CD4-positive, alpha-beta memory T cell (primary cell): ENCODE measurements around the gene KMT5B. TPM values are rescaled to one million over a fixed set of nuclear protein-coding genes. Genes with fewer than 3 reads are reported as not detected.
A peak's percentile ranks its signal among the peaks of the same experiment; 100 is the strongest.

Experiments used
- CTCF ChIA-PET: fragments of 350-600 bp; sonication (Branson Sonifier 250); formaldehyde crosslinking; loops from one replicate; lab custom pipeline; 2021; ENCODE audit warnings: inconsistent platforms; ENCODE audit not compliant: partially characterized antibody; lab: Charles Lee
- POLR2A ChIA-PET: fragments of 350-600 bp; sonication (Branson Sonifier 250); formaldehyde crosslinking; loops from one replicate; lab custom pipeline; 2021; ENCODE audit not compliant: partially characterized antibody; lab: Charles Lee
- DNase-seq, 5 donors: peaks; one replicate each; pipeline versions ENCODE4 v3.0.0 to v3.0.0-alpha.2; 2020 to 2022; ENCODE audit warnings: mixed read lengths in 1 of 5
- H3K27ac ChIP-seq: one replicate; pipeline ENCODE4 v1.7.0; 2013; ENCODE audit warnings: low read depth, low read length
- H3K27me3 ChIP-seq: 2 replicates; pipeline ENCODE4 v1.7.0; 2013; ENCODE audit warnings: mild to moderate bottlenecking, low read length, moderate library complexity; ENCODE audit not compliant: insufficient read depth
- H3K36me3 ChIP-seq: 2 replicates; pipeline ENCODE4 v1.7.0; 2013; ENCODE audit warnings: mild to moderate bottlenecking, low read length, moderate library complexity; ENCODE audit not compliant: insufficient read depth
- H3K4me1 ChIP-seq: 2 replicates; pipeline ENCODE4 v1.7.0; 2013; ENCODE audit warnings: mild to moderate bottlenecking, low read length, moderate library complexity; ENCODE audit not compliant: insufficient read depth
- H3K4me3 ChIP-seq, 2 donors: one replicate each; pipeline ENCODE4 v1.7.0; 2013; ENCODE audit warnings: low read length in 2 of 2, mild to moderate bottlenecking in 1 of 2
- H3K9me3 ChIP-seq, 2 donors: one replicate each; pipeline ENCODE4 v1.7.0; 2013; ENCODE audit warnings: low read length in 2 of 2, control low read depth in 1 of 2; ENCODE audit not compliant: control insufficient read depth in 1 of 2
- H3K27ac Mint-ChIP-seq, 7 donors: one replicate each; pipeline ENCODE4 v1.8.0; 2020 to 2021; ENCODE audit warnings: mixed read lengths in 7 of 7, mild to moderate bottlenecking in 6 of 7, inconsistent platforms in 3 of 7, moderate library complexity in 3 of 7
- H3K27me3 Mint-ChIP-seq, 2 donors: one replicate each; pipeline ENCODE4 v1.8.0; 2020 to 2021; ENCODE audit warnings: mixed read lengths in 2 of 2
- H3K36me3 Mint-ChIP-seq, 2 donors: one replicate each; pipeline ENCODE4 v1.8.0; 2020 to 2021; ENCODE audit warnings: mixed read lengths in 2 of 2, inconsistent platforms in 1 of 2, mild to moderate bottlenecking in 1 of 2
- H3K4me1 Mint-ChIP-seq, 4 donors: one replicate each; pipeline ENCODE4 v1.8.0; 2020 to 2021; ENCODE audit warnings: mixed read lengths in 4 of 4, mild to moderate bottlenecking in 1 of 4
- H3K4me3 Mint-ChIP-seq, 8 donors: one replicate each; pipeline ENCODE4 v1.8.0; 2020 to 2021; ENCODE audit warnings: mixed read lengths in 8 of 8, mild to moderate bottlenecking in 7 of 8, moderate library complexity in 6 of 8, inconsistent platforms in 3 of 8
- H3K9me3 Mint-ChIP-seq, 8 donors: one replicate each; pipeline ENCODE4 v1.8.0; 2020 to 2021; ENCODE audit warnings: mixed read lengths in 8 of 8, mild to moderate bottlenecking in 5 of 8, inconsistent platforms in 3 of 8, moderate library complexity in 1 of 8
- intact Hi-C: fragments of 100-400 bp; cut with micrococcal nuclease; formaldehyde crosslinking; loops from one replicate; pipeline ENCODE4 v1.15.1; 2023
- polyA plus RNA-seq, 2 donors: library from polyadenylated mRNA; unstranded; fragments of 300-500 nt; fragmentation: Illumina TruSeq; gene quantifications; one replicate each; pipeline ENCODE4 v1.2.3, GENCODE V29; 2021
- total RNA-seq, 2 experiments: library from RNA; stranded (reverse); gene quantifications; one replicate each; pipeline ENCODE4 v1.2.3, GENCODE V29; 2021

KMT5B gene
- total RNA-seq (10 to 100 TPM; 60.5 to 61.7 TPM), polyA plus RNA-seq (10 to 100 TPM; 27.9 to 45.6 TPM)

DNA sequence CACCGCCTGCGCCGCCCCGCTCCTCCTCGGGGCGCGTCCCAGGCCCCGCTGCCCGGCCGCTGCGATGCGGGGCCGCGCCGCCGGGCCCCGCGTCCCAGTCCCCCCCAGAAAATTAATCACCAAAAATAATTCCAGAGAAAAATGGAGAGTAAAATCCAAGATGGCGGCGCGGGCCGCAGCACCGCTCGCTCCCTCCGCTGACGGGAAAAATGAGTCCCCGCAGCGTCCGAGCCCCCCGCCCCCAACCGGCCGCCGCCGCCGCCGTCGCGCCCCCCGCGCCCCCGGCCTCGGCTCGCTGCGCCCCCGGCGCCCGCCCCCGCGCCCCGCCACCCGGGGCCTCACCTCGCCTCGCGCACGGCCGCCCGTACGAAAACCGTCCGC, at the start of gene KMT5B:
Gene KMT5B, minus strand, starts transcription at position 162 of the 381 bp plus-strand sequence. CDS start 23,220 bp downstream, outside the sequence.
- Mint-ChIP-seq H3K4me1 (peaks cover 35 to 57% (median 45%) of the 10 kb centered on the region in 4 donors), H3K27me3 (peaks cover 6 to 13% of the 10 kb centered on the region in 2 donors), H3K36me3 (peaks cover 0 to 16% of the 10 kb centered on the region in 2 donors), H3K4me3 (peak within 1 kb of the TSS; percentile 93 to 99 (median 96)), H3K27ac (peak within 1 kb of the TSS; percentile 93 to 98 (median 97)), H3K9me3 (peaks cover 0 to 13% (median 0%) of the 10 kb centered on the region in 8 donors)
- DNase-seq = peak in 1 of 5 donors; percentile 53
- no peaks in the 10 kb centered on the region for H3K36me3 ChIP-seq
- no peaks in the 10 kb centered on the region for H3K9me3 ChIP-seq
- peak within 1 kb of the TSS; percentile 73 for H3K27ac ChIP-seq
- no peaks in the 10 kb centered on the region for H3K27me3 ChIP-seq
- intact Hi-C loops = loop anchor here (2.0 to 5.0 kb wide), 3 partner anchors 60 to 249 kb away; partner anchors contain the start of genes PPP6R3 and UNC93B1
- peaks cover 54% of the 10 kb centered on the region for H3K4me1 ChIP-seq
- H3K4me3 ChIP-seq = peak within 1 kb of the TSS; percentile 79 to 92
- ChIA-PET CTCF (no interaction called here), POLR2A (interaction anchor here (1.2 kb wide), 1 partner anchor 14 kb away, joined by 3 read pairs; no protein-coding TSS in a partner anchor)

DNA sequence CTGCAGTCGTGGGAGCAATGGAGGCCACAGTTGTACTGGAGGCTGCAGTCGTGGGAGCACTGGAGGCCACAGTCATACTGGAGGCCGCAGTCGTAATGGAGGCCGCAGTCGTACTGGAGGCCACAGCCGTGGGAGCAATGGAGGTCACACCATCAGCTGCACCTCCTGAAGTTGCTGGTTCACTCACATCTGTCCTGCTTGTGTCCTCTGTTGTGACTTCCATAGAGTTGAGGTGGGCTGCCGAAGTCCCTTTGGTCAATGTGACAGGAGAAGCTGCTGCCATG, 49.4 kb upstream of the KMT5B start:
- Histone ChIP-seq H3K9me3 (no peaks in the 10 kb centered on the region), H3K4me3 (no peak overlapping the region), H3K4me1 (peaks cover 5% of the 10 kb centered on the region), H3K36me3 (peaks cover 13% of the 10 kb centered on the region), H3K27ac (no peak overlapping the region), H3K27me3 (no peaks in the 10 kb centered on the region)
- POLR2A ChIA-PET = no interaction called here
- no peak for DNase-seq
- Mint-ChIP-seq H3K4me1 (peaks cover 2 to 9% (median 3%) of the 10 kb centered on the region in 4 donors), H3K9me3 (no peaks in the 10 kb centered on the region), H3K36me3 (peaks cover 26 to 43% of the 10 kb centered on the region in 2 donors), H3K27ac (peak overlapping the region in 1 of 7 donors; percentile 30), H3K27me3 (no peaks in the 10 kb centered on the region), H3K4me3 (no peak overlapping the region)
- intact Hi-C loops = no loop called here
- CTCF ChIA-PET = no interaction called here

DNA sequence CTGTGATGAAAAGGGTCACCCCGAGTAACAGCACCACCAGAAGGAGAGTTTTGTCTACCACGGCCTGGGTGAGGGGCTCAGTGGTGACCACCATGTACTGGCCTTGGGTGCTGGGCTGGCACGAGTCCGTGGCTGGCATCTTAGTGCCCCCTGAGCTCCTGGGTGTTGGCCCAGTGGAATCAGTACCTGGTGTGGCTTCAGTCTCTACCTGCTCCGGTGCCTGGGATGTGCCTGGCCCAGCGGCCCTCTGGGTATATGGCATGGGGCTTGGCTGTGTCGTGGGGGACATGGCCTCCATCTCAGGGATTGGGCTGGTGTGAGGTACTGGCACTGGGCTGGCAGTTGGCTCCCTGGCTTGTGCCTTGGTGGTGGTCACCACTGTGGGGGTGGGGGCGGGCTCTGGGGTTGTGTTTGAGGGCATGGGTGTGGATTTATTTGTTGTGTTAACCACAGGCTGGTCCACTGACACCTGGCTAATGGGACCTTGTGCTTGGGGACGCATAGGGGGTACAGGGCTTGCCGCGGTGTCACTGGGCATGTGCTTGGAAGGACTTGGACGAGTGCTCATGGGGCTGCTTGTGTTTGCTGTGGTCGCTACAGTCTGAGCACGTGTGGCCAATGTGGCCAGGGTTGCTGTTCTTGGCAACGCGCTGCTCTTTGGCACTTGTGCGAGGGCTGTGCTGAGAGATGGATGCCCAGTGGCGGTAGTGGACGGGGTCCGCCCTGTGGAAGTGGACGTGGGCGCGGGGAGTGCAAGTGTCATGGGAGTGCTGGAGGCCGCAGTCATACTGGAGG, 48.9 kb upstream of the KMT5B start:
- intact Hi-C loops = no loop called here
- H3K4me1 Mint-ChIP-seq = peaks cover 2 to 12% (median 5%) of the 10 kb centered on the region in 4 donors
- peaks cover 7% of the 10 kb centered on the region for H3K4me1 ChIP-seq
- no peaks in the 10 kb centered on the region for H3K27me3 Mint-ChIP-seq
- no peak overlapping the region for H3K4me3 Mint-ChIP-seq
- peaks cover 26 to 39% of the 10 kb centered on the region in 2 donors for H3K36me3 Mint-ChIP-seq
- DNase-seq = no peak
- peak overlapping the region in 3 of 7 donors; percentile 30 to 65 (median 62) for H3K27ac Mint-ChIP-seq
- peaks cover 12% of the 10 kb centered on the region for H3K36me3 ChIP-seq
- POLR2A ChIA-PET = no interaction called here
- H3K27ac ChIP-seq = no peak overlapping the region
- H3K4me3 ChIP-seq = no peak overlapping the region
- CTCF ChIA-PET = interaction anchor here (11.4 kb wide), 1 partner anchor 36 kb away, joined by 273 read pairs; no protein-coding TSS in a partner anchor
- H3K9me3 Mint-ChIP-seq = no peaks in the 10 kb centered on the region
- no peaks in the 10 kb centered on the region for H3K27me3 ChIP-seq
- H3K9me3 ChIP-seq = no peaks in the 10 kb centered on the region

DNA sequence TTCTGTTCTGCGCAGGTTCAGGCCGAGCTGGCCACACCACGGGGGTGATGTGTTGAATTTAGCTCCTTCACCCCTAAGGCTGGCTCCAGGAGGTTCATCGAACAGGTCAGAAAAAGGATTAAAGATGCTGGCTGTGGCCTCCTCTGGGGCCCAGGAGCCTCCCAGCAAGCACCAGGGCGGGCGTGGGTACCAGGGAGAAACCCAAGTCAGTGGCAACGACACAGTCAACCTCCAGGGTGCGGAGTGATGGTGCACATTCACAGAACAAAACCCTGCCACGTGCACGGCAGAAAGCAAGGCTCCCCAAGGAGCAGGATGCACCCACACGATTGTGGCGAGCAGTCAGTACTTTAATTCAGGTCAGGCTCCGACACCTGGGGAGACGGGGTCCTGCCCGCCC, 47.9 kb upstream of the KMT5B start:
- Mint-ChIP-seq H3K27ac (no peak overlapping the region), H3K9me3 (no peaks in the 10 kb centered on the region), H3K36me3 (peaks cover 26 to 33% of the 10 kb centered on the region in 2 donors), H3K4me1 (peaks cover 2 to 12% (median 5%) of the 10 kb centered on the region in 4 donors), H3K4me3 (no peak overlapping the region), H3K27me3 (no peaks in the 10 kb centered on the region)
- H3K27me3 ChIP-seq = no peaks in the 10 kb centered on the region
- no peak overlapping the region for H3K4me3 ChIP-seq
- no peak overlapping the region for H3K27ac ChIP-seq
- no peak for DNase-seq
- intact Hi-C loops = no loop called here
- CTCF ChIA-PET = interaction anchor here (11.4 kb wide), 1 partner anchor 37 kb away, joined by 273 read pairs; no protein-coding TSS in a partner anchor
- POLR2A ChIA-PET = interaction anchor here (0.7 kb wide), 1 partner anchor 38 kb away, joined by 3 read pairs; no protein-coding TSS in a partner anchor
- H3K9me3 ChIP-seq = no peaks in the 10 kb centered on the region
- peaks cover 7% of the 10 kb centered on the region for H3K4me1 ChIP-seq
- H3K36me3 ChIP-seq = peaks cover 3% of the 10 kb centered on the region

DNA sequence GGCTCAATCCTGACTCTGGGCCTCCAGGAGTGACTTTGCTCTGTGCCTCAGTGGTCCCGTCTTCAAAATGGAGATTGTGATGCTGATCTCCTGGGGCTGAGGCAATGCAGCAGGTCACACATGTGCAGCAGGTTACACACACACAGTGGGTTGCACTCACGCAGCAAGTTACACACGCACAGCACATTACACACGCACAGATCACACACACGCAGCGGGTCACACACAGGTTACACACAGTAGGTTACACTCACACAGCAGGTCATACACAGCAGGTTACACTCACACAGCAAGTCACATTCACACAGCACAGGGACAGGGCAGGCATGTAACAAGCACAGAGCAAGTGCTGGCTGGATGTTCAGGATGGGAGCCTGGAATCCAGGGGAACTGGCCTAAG, 47.4 kb upstream of the KMT5B start:
- H3K9me3 Mint-ChIP-seq = no peaks in the 10 kb centered on the region
- no peaks in the 10 kb centered on the region for H3K9me3 ChIP-seq
- peak overlapping the region in 1 of 8 donors; percentile 2 for H3K4me3 Mint-ChIP-seq
- POLR2A ChIA-PET = interaction anchor here (0.9 to 1.1 kb wide), 2 partner anchors 11 to 13 kb away, joined by 3 to 5 read pairs; partner anchors contain the start of gene C11orf24
- no peaks in the 10 kb centered on the region for H3K27me3 ChIP-seq
- H3K36me3 ChIP-seq = no peaks in the 10 kb centered on the region
- DNase-seq = no peak
- intact Hi-C loops = no loop called here
- H3K36me3 Mint-ChIP-seq = peaks cover 26 to 33% of the 10 kb centered on the region in 2 donors
- H3K27me3 Mint-ChIP-seq = no peaks in the 10 kb centered on the region
- CTCF ChIA-PET = interaction anchor here (1.1 to 11.4 kb wide), 3 partner anchors 21 to 122 kb away, joined by 3 to 273 read pairs (median 4); no protein-coding TSS in a partner anchor
- H3K4me1 ChIP-seq = peaks cover 7% of the 10 kb centered on the region
- peak overlapping the region in 3 of 7 donors; percentile 5 to 62 (median 9) for H3K27ac Mint-ChIP-seq
- no peak overlapping the region for H3K27ac ChIP-seq
- H3K4me1 Mint-ChIP-seq = peaks cover 2 to 12% (median 5%) of the 10 kb centered on the region in 4 donors
- H3K4me3 ChIP-seq = no peak overlapping the region

DNA sequence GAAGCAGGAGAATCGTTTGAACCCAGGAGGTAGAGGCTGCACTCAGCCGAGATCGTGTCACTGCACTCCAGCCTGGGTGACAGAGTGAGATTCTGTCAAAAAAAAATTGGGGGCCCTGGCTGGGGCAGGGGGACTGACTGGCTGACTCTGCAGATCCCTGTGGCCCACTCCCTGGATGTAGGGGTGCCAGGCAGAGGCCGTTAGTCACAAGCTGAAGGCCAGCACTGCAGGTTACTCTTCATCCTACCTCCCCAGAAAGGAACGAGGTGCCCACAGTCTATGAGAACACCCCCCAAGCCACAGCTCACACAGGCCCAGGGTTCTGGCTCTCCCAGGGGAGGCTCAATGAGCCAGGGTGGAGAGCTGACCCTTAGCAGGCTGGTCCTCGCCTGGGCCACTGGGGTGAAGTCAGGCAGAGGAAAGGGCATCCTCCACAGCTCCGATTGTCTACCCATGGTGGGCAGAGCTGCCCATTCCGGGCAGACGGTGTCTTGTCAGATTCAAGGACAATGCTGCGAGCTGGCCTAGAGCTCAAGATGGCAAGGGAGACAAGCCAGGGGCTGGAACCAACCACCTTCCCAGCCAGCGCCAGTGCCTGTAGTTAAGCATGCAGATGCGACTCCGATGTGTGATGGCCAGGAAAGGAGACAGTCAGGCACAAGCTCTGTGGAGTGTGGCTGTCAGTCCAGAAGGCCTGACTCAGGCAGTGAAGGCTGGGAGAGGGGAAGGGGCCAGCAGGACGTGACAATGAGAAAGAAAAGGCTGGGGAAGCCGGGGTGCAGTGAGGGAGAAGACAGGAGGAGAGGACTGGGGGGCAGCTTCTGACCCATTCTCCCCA, 46.2 kb upstream of the KMT5B start:
- H3K4me3 ChIP-seq = no peak overlapping the region
- no peak for DNase-seq
- ChIA-PET POLR2A (interaction anchor here (0.7 to 1.9 kb wide), 3 partner anchors 12 to 20 kb away, joined by 3 to 10 read pairs (median 5); partner anchors contain the start of gene C11orf24), CTCF (interaction anchor here (1.1 to 11.4 kb wide), 3 partner anchors 22 to 123 kb away, joined by 3 to 273 read pairs (median 4); no protein-coding TSS in a partner anchor)
- H3K36me3 Mint-ChIP-seq = peaks cover 17 to 27% of the 10 kb centered on the region in 2 donors
- H3K27me3 Mint-ChIP-seq = no peaks in the 10 kb centered on the region
- no peak overlapping the region for H3K27ac Mint-ChIP-seq
- peaks cover 2 to 12% (median 5%) of the 10 kb centered on the region in 4 donors for H3K4me1 Mint-ChIP-seq
- no peak overlapping the region for H3K27ac ChIP-seq
- H3K36me3 ChIP-seq = no peaks in the 10 kb centered on the region
- no peaks in the 10 kb centered on the region for H3K9me3 Mint-ChIP-seq
- no peaks in the 10 kb centered on the region for H3K27me3 ChIP-seq
- H3K4me1 ChIP-seq = peaks cover 7% of the 10 kb centered on the region
- no peak overlapping the region for H3K4me3 Mint-ChIP-seq
- no peaks in the 10 kb centered on the region for H3K9me3 ChIP-seq
- intact Hi-C loops = no loop called here
